ENCODE data around the gene B3GNT9.
A peak's percentile ranks its signal among the peaks of the same experiment; 100 is the strongest.

The B3GNT9 gene, protein sequence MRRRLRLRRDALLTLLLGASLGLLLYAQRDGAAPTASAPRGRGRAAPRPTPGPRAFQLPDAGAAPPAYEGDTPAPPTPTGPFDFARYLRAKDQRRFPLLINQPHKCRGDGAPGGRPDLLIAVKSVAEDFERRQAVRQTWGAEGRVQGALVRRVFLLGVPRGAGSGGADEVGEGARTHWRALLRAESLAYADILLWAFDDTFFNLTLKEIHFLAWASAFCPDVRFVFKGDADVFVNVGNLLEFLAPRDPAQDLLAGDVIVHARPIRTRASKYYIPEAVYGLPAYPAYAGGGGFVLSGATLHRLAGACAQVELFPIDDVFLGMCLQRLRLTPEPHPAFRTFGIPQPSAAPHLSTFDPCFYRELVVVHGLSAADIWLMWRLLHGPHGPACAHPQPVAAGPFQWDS

DNA sequence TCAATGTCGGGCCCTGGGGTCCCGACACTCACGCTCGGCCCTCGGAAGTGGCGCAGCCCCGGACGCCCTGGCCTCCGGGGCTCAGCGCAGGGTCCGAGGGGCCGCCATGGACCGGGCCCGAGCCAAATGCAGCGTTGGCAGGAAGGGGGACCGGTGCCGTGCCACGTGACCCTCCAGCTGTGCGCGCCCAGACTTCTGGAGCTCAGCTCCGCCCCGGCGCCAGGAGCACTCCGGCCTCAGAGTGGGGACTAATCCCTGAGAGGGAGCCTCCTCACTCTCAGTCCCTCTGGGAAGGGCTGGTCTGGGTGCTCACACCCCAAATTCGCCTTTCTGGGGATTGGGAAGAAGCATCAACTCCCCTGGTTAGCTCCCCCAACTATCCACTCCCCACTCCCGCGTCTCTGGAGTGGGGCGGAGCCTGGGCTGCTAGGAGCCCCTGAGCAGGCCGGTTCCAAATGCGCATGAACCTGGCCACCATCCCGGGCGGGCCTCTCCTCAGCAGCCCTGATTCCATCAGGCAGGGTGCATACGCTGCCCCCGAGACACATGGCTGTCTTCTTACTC, at the start of gene B3GNT9:
B3GNT9 (minus strand) TSS at position 166 of the 564 bp plus-strand sequence. CDS start 513 bp downstream, outside the sequence.
- H3K4me3 ChIP-seq (ENCODE audit: low read depth, low read length): peak within 1 kb of the TSS; percentile 54

DNA sequence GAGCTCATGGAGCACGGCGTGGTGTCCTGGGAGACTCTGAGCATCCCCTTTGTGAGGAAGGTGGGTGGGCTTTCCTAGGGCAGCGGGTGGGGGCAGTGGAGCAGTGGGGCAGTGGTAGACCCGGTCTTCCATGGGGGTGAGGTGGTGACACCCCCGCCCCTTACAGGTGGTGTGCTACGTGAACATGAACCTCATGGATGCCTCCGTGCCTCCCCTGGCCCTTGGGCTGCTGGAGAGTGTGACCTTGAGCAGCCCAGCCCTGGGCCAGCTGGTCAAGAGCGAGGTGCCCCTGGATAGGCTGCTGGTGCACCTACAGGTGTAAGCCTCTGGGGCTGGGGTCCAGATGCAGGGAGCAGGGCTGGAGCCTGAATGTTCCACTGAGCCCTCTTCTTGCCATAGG, 49.7 kb upstream of the B3GNT9 start:
- H3K4me3 ChIP-seq (ENCODE audit: low read depth, low read length): peak overlapping the region; percentile 6

DNA sequence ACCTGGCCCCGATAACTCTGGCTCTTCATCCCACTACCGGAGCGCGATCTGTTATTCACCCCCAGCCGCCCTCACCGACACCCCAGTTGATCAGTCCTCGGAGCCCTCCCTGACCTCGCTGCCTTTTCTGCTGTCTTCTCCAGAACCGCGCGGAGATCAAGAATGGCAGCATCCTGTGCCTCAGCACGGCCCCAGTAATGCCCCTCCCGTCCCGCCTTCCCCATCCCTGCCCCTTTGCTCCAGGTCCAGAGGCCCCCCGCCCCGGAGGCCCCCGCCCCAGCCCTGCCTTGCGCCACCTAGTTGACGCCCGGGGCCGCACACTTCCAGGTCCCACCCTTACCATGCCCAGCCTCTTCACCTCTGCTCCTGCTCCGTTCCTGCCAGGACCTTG, 49.0 kb upstream of the B3GNT9 start:
- peak overlapping the region; percentile 60 for H3K4me3 ChIP-seq (ENCODE audit: low read depth, low read length)

DNA sequence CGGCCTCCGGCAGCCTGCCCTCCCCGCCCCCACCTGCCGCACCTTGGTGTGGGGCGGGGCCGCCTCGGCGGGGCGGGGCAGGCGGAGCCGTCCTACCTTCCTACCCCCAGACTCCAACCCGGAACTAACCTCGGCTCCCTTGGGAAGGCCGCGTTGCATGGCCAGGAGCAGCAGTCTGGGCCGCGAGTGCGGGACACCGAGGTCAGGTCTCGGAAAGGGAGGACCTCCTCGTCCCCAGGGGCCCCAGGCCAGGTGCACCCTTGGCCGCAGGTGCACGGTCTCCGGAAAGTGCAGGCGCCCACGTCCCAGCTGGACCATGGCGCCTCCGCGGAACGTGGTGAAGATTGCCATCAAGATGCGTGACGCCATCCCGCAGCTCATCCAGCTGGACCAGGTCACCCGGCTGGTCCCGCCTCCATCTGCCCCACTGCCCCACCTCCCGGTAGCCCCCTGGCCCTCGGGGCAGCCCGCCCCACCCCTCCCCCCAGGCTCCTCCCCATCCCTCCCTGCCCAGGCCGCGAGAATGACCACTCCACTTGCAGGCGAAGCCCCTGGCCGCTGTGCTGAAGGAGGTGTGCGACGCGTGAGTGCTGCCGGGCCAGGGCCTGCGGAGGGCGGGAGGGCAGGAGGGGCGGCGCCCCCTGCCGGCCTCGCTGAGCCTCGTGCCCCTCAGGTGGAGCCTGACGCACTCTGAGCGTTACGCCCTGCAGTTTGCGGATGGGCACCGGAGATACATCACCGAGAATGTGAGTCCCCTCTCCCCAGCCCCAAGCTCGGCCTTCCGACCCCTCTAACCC, 48.4 kb upstream of the B3GNT9 start, which contains the start of gene ELMO3:
ELMO3 (plus strand) TSS at position 121 of the 797 bp plus-strand sequence; CDS start at position 317, 196 bp downstream.
- H3K4me3 ChIP-seq (ENCODE audit: low read depth, low read length): peak within 1 kb of the TSS; percentile 60

DNA sequence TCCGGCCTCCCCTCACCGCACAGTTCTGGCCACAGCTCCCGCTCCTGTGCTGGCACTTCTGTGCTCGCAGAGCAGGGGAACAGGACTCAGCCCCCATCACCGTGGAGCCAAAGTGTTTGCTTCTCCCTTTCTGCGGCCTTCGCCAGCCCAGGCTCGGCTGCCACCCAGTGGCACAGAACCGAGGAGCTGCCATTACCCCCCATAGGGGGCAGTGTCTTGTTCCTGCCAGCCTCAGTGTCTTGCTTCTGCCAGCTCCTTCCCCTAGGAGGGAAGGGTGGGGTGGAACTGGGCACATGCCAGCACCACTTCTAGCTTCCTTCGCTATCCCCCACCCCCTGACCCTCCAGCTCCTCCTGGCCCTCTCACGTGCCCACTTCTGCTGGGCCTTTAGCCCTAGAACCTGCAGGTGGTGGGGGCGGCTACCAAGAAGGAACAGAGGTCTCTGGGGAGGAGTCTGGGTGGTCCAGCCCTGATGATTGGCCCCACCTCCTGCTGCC, 47.5 kb upstream of the B3GNT9 start:
- no peak overlapping the region for H3K4me3 ChIP-seq (ENCODE audit: low read depth, low read length)

DNA sequence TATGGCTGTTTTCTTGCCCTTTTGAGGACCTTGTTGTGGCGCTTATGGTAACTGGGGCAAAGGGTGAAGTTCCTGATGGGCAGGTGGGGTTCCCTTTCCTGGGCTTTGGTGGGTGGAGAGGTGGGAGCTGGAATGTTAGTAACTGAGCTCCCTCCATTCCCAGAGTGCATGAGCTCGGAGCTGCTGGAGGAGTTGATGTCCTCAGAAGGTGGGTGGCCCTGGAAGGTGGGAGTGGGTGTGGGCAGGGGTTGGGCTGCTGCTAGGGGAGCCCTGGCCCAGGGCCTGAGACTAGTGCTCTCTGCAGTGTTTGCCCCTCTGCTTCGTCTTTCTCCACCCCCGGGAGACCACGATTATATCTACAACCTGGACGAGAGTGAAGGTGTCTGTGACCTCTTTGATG, 46.9 kb upstream of the B3GNT9 start:
- no peak overlapping the region for H3K4me3 ChIP-seq (ENCODE audit: low read depth, low read length)

DNA sequence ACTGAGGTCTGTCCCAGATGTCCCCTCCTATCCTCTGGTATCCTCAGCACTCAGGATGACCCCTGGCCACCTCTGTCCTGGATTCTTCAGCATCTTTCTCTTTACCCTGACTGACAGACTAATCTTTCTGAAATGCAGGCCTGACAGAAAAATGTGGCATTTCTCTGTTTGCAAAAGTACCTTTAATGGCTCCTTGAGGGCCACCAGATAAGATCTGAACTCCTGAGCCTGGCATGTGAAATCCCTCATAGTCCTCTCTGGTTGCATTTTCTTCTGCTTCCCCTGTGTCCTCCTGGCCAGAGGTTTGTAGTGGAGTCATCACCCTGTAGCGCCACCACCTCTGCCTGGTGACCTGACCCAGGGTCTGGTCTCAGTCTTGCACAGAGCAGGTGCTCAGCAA, 46.1 kb upstream of the B3GNT9 start:
- no peak overlapping the region for H3K4me3 ChIP-seq (ENCODE audit: low read depth, low read length)

DNA sequence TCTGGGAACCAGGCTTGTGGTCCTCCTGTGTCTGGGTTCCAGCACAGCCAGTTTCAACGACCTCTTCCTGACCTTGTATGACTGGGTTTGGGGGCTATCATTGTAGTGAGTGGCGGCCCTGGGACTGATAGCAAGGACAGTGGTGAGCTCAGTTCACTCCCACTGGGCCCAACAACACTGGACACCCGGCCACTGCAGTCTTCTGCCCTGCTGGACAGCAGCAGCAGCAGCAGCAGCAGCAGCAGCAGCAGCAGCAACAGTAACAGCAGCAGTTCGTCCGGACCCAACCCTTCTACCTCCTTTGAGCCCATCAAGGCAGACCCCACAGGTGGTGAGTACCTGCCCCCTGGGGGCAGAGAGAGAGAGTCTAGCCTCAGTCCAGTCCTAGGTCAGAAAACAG, 44.9 kb upstream of the B3GNT9 start:
- no peak overlapping the region for H3K4me3 ChIP-seq (ENCODE audit: low read depth, low read length)

DNA sequence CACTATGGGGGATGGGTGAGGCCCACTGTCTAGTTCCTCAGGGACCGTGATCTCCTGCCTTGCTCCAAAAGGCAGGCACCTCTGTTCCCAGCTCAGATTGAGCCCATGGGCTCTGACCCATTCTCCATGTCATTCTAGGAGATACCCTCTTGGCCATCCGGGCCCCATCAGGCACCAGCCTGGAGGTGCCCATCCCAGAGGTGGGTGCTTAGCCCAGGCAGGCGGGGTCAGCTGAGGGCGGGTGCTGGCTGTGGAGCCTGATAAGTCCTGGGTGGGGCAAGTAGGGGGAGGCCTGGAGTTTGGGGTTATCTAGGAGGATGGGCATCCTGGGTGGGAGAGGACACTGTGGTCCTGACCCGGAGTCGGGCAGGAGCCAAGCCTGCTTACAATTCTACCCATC, 43.5 kb upstream of the B3GNT9 start:
- H3K4me3 ChIP-seq (ENCODE audit: low read depth, low read length): no peak overlapping the region

DNA sequence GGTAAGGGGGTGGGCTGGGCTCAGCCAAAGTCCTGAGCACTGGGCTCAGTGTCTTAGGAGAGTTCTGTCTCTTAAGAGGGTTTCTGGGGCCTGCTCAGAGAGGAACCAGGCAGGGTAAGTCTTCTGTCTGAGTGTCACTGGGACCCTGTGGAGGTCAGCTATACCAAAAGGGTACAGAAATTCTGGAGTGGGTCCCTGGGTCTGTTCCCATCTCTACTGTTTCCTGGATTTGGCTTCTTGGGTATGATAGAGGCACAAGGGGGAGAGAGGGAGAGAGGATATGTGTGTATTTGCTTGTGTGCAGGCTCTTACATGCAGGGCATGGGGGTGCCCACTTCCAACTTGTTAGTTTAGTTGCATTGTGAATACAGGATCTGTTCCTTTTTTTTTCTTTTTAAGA, 42.7 kb upstream of the B3GNT9 start:
- no peak overlapping the region for H3K4me3 ChIP-seq (ENCODE audit: low read depth, low read length)

DNA sequence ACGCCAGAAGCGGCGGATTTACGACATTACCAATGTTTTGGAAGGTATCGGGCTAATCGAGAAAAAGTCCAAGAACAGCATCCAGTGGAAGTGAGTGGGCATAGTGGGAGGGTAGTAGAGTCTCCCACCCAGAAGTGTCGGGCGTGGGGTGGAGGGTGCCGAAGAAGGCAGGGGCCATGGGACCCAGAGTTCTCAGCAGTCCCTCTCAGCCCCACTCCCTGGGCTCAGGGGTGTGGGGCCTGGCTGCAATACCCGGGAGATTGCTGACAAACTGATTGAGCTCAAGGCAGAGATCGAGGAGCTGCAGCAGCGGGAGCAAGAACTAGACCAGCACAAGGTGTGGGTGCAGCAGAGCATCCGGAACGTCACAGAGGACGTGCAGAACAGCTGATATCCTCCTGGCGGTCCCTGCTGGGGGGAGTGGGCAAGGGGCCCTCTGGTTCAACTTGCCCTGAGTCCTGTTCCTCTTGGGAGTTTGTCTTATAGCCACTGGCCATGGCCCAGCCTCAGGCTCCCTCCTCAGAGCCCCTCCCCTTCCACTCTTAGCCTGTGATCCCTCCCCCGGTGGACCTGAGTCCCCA, 42.1 kb upstream of the B3GNT9 start:
- peak overlapping the region; percentile 100 for H3K4me3 ChIP-seq (ENCODE audit: low read depth, low read length)

DNA sequence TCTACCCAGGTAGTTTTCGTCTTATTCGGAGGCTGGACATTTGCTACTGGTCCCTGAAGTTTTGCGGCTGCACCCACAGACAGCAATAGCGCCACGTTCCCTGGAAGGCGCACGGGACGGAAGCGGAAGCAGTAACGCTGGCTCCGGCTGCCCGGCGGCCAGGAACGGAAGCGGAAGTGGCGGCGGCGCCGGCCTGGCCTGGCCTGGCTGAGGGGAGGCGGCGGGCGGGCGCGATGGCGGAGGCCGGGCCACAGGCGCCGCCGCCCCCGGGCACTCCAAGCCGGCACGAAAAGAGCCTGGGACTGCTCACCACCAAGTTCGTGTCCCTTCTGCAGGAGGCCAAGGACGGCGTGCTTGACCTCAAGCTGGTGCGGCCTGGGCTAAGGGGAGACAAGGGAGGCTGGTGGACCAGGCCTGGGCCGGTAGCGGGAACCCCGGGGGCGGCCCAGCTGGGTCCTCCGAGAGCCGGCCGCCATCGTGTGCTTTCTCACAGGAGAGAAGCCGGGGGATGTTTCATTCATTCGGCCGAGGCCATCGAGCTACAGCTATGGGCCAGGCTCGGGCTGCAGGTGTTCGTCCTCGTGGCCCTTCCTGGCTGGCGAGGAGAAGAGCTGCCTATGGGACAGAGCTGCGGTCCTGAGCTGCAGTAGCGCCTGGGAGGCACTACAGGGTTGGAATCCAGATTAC, 41.3 kb upstream of the B3GNT9 start, which contains the start of gene E2F4:
E2F4 (plus strand) TSS at position 161 of the 687 bp plus-strand sequence; CDS start at position 234, 73 bp downstream.
- peak within 1 kb of the TSS; percentile 100 for H3K4me3 ChIP-seq (ENCODE audit: low read depth, low read length)

DNA sequence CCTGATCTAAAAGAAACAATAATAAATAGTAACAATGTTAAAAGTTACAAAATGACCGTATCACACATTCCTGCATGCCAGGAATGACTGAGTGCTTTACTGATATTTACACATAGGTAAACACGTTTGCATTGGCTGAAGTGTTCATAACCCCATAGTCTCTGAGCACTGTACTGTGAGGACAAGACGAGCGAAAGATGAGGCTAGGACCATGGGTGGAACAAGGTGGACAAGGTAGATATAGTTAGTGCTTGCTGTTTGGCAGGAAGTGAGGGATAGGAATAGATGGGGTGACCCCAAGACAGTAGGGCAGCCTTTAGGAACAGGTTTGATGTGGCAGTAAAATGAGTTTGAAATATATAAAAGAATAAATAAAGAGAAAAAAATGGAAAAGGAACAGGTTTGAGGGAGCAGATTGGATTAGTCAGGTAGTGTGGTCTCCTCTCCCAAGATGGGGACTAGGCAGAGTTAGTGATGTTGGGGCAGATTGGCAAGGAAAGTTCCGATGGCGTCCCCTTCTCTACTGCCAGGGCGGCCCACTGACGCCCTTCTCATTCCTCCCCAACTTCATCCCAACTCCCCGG, 40.7 kb upstream of the B3GNT9 start:
- no peak overlapping the region for H3K4me3 ChIP-seq (ENCODE audit: low read depth, low read length)

DNA sequence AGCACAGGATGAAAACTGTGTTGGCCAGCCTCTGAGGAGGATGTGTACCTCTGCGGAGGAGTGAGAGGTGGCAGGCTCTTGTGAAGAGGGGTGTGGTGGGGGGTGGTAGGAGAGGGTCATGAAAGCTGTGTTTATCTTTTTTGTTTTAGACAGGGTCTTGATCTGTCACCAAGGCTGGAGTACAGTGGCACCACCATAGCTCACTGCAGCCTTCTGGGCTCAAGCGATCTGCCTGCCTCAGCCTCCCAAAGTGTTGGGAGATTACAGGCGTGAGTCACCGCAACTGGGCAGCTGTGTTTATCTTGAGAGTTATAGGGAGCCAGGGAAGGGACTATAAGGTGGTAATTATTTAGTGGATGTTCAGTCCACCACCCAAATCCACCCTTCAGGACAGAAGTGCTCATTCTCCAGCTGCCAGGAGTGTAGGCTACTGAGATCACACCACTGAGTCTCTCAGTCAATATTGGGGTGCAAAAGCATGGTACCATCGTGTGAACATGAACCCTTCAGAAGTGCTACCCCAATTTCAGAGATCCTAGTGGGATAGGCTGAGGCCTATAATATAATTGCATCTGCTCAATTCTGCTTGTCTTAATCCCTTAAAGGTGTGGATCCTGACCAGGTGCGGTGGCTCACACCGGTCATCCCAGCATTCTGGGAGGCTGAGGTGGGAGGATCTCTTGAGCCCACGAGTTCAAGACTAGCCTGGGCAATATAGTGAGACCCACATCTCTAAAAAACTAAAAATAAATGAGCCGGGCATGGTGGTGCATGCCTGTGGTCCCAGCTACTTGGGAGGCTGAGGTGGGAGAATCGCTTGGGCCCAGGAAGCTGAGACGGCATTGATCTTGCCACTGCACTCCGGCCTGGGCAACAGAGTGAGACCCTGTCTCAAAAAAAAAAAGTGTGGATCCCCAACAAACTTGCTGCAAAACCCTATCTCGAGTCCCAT, 39.9 kb upstream of the B3GNT9 start:
- H3K4me3 ChIP-seq (ENCODE audit: low read depth, low read length): no peak overlapping the region

DNA sequence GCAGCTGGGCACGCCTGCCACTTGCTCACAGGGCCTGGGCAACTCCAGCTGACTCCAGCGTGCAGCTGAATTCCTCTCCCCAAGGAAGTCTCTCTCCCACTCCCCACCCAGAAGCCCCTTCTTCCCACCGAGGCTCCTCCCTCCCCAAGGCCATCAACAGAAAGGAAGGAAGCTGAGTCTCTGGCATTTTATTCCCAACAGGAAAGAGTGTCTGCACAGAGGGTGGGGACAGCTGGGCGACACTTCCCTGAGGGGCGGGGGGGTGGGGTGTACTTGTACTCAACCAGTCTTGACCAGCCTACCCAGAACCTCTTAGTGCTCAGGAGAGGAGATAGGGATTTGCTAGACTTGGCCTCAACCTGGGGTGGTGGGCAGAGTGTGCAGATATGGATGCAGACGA, 39.2 kb upstream of the B3GNT9 start, which contains the start of gene EXOC3L1:
EXOC3L1 (minus strand) TSS at position 96 of the 400 bp plus-strand sequence. CDS start 460 bp downstream, outside the sequence.
- no peak within 1 kb of the TSS for H3K4me3 ChIP-seq (ENCODE audit: low read depth, low read length)

DNA sequence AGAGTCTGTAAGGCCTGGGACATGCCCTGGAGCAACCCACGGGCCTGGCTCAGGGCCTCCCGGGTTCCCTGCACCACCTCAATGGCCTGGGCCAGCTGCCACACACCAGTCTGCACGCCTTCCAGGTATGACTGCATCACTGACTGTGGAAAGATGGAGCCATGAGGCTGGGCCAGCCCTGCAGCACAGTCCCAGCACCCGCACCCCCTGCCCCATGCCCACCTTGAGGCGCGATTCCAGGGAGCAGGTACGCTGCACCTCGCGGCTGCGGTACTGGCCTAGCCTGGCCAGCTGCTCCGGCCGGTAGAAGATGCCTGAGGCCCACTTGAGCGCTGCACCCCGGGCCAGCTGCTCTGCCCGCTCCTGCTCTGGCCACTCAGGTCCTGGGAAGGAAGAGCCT, 38.0 kb upstream of the B3GNT9 start:
- no peak overlapping the region for H3K4me3 ChIP-seq (ENCODE audit: low read depth, low read length)

DNA sequence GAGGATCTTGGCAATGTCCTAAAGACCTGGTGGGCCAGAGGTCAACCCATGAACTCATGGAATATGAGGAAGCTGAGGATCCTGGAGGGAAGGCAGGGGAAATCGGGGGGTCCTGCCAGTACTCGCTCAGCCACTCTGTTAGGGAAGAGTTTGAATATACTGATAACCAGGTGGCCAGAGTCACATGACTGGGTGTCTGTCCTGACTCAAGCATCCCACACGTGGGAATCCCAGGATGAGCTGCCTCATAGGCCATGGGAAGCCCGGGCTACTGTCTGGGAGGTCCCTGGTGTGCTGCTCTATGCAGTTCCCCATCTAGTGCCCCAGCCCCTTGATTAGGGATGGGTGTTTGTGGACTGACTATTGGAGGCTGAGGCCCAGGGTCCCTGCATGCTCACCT, 37.5 kb upstream of the B3GNT9 start:
- H3K4me3 ChIP-seq (ENCODE audit: low read depth, low read length): no peak overlapping the region

DNA sequence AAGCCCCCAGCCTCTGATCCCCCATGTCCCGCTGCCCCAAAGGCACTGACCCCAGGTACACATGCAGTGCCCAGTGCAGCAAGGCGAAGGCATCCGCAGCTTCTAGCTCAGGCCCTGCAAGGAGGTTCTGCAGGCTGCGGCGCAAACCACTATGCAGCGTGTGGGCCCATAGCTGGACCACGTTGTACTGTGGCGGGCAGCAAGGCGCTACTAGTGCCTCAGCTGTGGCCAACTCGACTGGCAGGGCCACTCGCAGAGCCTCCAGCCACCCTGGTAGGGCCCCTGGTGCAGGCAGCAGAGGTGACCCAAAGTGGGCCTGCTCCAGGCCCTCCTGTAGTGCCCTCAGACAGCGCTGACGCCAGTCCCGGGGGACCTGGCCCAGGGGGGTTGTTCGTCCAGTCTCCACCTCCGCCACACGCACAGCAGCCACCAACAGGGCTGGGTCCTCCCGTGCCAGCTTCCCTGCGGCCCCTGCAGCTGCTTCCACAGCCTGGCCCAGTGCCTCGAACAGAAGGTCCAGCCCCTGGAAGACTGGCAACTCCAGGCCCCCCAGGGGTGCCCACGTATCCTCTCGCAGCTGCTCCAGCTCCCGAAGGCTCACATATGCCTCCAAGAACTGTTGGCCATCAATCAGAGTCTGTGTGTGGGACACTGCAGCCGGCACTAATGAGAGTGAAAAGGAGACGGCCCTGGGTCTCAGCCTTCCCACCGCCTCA, 36.5 kb upstream of the B3GNT9 start:
- no peak overlapping the region for H3K4me3 ChIP-seq (ENCODE audit: low read depth, low read length)
